Activated effector memory CD4-positive, alpha-beta T cell treated with anti-CD3 and anti-CD28 coated beads, Interleukin-2, amount 50 U/mL, for 16 hours (primary cell): Measurements from ENCODE around the gene MCRIP2.
A peak's percentile ranks its signal among the peaks of the same experiment; 100 is the strongest.

Experiments
- DNase-seq: peaks from one replicate; pipeline ENCODE4 v3.0.0-alpha.2; 2020

Gene MCRIP2

DNA sequence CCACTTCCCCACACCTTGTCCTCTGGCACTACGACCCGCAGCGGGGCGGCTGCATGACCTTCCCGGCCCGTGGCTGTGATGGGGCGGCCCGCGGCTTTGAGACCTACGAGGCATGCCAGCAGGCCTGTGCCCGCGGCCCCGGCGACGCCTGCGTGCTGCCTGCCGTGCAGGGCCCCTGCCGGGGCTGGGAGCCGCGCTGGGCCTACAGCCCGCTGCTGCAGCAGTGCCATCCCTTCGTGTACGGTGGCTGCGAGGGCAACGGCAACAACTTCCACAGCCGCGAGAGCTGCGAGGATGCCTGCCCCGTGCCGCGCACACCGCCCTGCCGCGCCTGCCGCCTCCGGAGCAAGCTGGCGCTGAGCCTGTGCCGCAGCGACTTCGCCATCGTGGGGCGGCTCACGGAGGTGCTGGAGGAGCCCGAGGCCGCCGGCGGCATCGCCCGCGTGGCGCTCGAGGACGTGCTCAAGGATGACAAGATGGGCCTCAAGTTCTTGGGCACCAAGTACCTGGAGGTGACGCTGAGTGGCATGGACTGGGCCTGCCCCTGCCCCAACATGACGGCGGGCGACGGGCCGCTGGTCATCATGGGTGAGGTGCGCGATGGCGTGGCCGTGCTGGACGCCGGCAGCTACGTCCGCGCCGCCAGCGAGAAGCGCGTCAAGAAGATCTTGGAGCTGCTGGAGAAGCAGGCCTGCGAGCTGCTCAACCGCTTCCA, 8.1 kb upstream of the MCRIP2 start:
- DNase-seq, result no peak

DNA sequence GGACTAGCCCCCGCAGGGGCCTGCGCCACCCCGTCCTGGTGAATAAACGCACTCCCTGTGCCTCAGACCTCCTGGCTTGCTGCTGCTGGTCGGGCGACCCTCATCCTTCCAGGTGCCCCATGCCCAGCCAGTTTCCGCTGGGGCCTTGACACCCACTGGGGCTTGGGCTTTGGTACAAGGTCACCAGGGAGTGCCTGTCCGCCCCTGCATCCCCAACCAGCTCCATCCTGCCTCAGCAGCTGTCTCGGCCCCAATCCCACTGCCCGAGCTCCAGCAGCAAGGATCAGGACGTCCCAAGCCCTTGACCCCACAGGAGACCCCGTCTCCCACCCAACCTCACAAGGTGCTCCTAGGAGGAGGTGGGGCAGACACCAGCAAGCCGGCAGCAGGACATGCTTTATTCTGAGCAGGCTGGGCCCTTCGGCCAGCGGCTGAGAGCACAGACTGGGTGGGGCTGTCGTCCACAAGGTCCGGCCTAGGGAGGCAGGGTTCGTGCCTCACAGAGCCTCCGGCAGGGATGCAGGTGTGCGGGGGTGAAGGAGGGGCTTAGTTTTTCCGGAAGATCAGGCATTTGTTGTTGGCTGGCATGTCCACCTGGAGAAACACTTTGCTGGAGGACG, 7.5 kb upstream of the MCRIP2 start:
- no peak for DNase-seq

DNA sequence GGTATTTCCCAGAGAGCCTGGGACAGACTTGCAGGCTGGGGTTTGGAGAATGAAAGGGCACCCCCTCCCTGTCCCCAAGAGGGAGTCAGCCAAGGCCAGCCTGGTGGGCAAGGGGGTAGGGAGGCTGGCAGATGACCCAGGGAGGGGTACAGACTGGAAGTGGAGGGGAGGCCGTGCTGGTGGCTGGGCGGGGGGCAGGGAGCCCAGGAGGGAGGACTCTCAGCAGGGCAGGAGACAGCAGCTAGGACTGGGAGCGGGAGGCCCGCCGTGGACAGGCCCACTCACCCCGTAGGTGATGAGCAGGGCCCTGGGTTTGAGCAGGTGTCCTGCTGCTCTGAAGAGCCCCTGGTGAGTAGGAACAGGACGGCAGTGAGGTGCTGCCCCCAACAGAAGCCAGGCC, 6.6 kb upstream of the MCRIP2 start:
- no peak for DNase-seq

DNA sequence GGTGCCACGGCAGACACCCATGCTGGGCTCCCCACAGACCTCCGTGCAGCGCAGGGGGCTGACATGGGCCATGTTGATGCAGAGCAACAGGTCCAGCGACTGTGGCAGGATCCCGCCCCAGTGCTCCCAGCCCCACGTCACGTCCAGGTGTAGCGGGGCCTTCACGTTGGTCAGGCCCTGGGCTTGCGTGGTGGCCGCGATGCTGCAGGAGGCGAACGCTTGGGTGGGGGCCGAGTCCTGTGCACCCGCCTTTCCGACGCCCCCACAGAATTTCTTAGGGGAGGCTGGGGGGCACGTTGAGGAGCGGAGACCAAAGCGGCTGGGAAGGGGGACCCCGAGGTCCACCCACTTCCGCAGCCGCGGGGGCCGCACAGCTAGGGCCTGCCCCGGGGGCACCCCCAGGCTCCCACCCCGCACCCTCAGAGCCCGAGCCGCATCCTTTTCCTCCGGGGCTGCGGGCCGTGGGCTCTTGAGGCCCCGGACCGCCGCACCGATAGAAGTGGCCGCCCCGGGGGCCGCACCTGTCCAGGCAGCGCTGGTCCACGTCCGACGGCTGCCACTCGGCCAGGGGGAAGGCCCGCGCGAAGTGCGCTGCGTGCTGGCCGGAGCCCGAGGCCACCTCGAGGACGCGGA, 5.9 kb upstream of the MCRIP2 start:
- no peak for DNase-seq

DNA sequence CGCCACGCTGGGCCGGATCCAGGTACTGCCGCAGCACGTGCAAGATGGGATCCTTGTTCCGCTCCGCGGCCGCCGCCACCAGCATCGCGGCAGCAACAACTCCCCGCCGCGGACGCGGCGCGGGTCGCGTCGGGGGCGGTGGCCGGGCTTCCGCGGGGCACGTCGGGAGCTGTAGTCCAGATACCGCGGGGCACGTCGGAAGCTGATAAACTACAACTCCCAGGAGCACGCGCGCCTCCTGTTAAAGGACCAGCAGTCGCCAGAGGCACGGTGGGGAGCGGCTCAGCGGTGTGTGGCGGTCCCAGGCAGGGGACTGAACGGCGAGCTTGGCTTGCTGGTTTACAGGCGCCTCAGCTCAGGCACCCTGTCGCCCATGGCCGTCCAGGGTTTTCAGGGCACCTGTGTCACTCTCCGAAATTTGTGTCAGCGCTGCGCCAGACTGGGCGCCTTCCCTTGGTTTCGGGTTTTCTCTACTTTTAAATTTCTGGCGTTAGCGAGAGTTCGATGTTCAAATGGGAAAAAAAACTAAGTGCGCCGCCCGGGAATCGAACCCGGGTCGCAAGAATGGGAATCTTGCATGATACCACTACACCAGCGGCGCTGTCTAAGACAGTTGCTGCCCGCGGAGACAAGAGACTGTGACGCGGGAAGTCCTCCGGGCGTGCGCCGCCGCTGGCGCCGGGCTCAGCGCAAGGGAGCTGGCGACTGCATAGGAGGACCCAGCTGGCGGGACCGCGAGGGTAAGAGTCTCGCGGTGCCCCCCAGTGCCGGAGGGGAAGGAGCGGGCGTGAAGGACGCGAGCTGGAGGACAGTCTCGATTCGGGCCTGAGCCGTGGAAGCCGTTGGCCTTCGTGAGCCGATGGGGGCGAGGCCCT, 5.2 kb upstream of the MCRIP2 start, which contains the start of gene METTL26:
METTL26 (minus strand) TSS at position 100 of the 875 bp plus-strand sequence; CDS start at position 85, 15 bp downstream.
- DNase-seq, result peak; percentile 97

DNA sequence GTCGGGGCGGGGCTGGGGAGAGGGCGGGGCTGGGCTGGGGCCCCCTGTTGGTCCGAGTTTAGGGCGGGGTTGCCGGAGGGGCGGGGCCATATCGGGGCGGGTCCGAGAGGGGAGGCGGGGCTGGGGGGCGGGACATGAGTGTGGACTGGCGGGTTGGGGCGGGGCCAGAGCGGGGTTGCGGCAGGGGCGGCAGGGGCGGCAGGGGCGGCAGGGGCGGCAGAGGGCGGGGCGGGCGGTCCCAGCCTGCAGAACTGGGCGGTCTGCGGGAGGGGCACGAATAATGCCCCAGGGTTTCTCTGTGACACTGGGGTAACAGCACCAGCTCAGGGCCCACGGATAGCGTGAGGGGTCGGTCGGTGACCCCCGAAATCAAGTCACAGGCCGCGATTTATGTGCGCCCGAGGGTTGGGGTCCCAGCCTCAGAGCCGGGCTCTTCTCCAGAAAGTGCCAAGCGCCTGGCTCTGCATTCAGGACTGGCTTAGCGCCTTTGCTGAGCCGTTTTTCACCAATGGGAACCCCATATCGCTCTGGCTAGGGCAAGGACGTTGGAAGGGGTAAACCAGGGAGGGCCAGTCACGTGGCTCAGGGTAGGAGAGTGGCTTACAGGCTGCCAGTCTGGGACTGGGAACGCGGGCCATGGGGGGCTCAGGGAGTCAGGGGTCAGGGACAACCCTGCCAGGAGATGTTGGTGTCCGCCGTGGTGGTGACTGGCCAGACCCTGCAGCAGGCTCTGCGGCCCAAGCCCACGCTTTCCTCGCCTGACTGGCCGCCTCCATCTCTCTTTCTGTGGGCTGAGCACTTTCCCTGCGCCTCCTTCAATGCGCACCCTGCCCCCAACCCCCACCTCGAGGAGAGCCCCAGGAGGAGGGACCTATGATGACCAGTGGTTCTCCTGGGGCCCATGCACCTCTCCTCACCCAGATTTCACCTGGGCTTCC, 4.3 kb upstream of the MCRIP2 start:
- peak; percentile 93 for DNase-seq

DNA sequence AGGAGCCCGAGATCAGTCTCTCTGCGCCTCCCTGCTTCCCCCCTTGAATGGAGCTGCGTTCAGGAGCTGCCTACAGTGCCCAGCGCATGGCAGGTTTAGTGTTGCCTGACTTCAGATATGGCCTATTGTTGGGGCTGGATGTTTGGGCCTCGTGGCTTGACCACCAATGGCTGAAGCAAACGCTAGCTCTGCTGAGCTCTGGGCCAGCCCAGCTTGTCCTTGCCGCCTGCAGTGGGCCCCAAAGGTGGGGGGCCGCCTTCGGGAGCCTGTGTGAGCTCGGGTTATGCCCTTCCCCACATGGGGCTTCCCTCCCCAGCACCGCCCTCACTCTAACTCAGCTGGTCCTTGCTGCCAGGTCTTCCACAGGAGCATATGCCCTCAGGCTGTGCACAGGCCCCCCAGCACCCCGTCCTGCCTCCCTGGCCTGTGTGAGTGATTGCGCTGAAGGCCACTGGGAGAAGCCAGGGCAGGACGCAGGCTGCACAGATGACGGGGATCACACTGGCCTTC, 3.5 kb upstream of the MCRIP2 start:
- DNase-seq, result no peak

DNA sequence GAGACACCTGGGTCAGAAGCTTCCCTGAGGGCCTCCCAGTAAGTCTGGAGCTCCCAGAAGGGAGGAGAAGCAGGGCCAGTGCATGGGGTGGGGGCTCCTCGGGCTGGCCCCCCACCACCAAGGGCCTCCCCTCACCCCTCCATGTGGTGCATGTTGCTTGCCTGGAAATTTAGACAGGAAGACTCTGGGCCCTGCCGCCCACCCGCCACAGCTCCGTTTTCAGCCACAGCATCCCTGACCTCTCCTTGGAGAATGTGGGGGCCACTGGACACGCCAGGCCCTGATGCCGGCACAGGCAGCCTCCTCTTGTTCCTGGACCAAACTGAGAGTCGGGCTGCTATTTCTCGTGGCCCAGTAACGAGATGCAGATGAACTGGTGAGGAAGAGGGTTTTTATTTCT, 2.8 kb upstream of the MCRIP2 start:
- DNase-seq, result no peak

DNA sequence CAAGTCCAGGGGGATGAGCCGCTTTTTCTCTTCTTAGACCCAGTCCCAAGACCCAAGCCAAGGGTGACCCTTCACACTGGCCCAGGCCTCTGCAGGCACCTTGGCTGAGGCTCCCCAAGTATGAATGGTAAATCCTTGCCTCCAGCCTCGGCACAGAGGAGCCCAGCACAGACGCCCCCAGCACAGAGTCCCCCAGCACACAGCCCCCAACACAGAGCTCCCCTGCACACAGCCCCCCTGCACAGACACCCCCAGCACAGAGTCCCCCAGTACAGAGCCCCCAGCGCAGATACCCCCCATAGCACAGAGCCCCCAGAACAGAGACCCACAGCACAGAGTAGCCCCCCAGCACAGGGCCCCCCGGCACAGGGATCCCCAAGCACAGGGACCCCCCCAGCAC, 1.0 kb upstream of the MCRIP2 start:
- no peak for DNase-seq

DNA sequence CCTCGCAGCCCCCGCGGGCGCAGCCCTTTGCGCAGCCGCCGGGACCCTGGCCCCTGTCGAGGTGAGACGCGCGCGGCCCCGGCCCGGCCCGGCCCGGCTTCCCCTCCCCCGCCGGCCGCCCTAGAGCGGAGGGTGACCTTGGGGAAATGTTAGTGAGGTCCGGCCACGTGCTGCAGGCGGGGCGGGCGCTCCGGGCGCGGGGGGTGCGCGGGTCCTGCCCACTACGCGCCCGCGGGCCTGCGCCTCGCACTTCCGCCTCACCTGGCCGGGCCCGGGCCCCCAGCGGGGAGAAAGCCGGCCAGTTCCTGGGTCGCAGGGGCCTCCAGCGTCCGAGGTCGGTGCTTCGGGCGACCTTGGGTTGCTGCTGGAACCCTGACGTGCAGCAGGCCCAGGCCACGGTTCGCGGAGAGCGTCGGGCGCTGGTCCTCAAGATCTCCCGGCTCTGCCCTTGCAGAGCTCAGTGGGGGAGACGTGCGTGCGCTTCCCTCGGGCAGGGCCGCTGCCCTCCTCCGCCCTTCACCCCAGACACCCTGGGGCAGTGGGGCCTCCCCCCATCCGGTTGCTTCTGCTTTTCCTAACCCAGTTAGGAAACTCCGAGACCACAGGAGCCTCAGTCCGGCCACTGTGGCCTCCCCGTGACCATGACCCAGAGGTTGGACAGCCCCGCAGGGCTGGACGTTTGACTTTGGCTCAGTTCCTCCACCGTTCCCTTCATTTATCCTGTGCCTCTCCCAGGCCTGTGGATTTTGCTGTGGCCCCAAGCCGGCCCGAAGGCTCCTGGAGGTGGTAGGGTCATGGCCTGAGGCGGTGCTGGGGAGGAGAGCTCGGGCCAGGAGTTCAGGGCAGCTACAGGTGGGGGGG, 791 bp downstream of the MCRIP2 start:
- DNase-seq, result peak; percentile 75

DNA sequence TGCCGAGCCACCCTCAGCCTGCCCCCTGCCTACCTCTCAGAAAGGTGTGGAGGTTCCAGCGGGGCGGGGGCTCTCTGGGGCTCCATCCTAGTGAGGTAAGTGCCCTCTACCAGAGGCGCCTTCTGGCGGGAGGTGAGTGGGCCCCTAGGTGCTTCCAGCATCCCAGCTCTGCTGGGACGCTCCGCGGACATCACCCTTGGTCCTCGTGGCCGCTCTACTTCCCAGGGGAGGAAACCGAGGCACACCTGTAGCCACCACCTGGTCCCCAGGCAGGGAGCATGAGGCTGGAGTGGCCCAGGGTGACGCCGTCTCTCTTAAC, 1.4 kb downstream of the MCRIP2 start:
- no peak for DNase-seq

DNA sequence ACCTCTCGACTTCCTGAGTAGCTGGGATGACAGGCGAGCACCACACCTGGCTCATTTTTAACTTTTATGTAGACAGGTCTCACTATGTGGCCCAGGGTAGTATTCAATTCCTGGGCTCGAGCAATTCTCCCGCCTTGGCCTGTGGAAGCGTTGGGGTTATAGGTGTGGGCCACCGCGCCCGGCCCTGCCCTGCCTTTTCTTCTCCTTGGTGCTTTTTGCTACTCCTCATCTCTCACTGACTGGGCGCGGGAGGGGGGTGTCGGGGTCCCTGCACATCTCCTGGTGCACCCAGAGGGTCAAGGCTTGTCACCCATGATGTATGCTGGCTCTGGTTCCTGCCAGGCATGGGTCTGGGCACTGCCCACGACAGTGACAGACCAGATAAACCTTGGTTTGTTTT, 2.9 kb downstream of the MCRIP2 start:
- DNase-seq, result no peak

DNA sequence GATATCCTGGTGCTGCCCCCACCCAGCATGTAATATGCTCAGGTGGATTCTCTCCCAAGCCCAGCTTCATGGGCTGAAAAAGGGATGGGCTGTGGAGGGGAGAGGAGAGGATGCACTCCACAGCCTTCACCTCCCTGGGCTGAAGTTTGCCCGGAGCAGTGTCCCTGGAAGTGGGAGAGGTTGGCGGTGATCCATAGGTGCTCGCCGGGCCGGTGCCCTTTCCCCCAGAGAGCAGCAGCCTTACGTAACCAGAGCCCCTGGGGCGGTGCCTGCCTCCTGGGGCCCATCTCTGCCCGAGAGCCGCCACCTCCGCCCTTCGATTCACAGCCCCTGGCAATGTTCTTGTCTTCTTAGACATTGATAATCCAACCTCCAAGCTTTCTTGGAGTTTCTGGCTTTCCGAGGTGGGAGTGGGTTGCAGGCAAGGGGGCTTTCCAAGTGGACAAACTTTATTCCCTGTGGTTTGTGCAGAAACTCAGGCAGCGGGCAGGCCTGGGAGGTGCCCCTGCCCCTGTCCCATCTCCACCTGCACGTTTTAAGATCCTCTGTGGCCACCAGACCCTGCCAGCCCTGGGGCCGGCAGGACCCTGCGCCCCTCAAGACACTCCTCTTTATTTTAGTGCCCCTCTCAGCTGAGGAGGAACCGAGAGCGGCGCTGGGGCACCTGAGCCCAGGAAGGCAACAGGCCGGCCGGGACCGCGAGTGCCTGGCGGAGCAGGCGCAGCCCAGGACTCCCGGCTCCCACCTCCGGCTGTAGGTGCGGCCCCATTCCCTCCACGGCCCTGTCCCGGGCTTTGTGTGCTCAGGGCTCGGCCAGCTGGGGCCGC, 4.4 kb downstream of the MCRIP2 start:
- DNase-seq, result no peak

DNA sequence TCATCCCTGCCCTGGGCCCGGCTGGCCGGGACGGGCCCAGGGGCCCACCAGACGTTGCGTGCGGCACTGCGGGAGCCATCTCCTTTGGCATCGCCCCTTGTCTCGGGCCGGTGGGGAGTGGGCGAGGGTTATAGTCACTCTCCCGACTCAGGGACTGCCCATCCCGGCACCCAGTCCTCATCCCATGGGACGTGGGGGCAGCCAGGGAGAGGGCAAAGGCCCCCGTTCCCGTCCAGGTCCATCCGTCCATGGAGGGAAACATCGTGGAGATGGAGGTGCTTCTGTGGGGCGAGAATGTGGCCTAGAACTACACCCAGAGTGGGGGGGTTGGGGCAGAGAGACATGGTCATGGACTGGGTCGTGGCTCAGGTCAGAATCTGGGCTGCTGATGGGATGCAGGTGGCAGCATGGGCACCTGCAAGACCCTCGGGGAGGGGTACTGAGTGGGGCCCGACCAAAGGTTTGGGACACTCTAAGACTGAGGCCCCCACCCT, 5.1 kb downstream of the MCRIP2 start:
- DNase-seq, result no peak

DNA sequence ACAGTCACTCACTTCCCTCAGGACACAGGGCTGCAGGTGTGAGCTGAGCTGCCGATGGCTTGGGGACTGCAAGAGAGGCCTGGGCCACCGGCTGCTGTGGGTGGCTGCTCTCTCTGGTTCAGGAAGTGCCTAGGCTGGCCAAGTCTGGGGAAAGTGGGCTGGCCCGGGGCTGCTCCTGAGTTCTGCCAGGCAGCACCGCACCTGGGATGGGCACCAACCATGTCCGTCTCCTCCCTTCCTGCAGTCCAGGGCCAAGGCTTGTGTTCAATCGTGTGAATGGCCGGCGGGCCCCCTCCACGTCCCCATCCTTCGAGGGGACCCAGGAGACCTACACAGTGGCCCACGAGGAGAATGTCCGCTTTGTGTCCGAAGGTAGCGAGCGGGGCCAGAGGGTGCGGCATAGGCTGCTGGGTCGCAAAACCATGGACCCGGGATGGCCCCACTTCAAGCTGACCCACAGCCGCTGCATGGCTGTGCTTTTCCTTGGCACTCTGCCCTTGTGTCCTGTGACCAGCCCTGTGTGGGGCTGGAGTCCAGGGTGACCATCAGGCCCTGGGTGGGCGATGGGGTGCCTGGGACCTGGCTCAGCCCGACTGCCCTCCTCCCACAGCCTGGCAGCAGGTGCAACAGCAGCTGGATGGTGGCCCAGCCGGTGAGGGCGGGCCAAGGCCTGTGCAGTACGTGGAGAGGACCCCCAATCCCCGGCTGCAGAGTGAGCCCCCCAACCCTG, 5.7 kb downstream of the MCRIP2 start:
- DNase-seq, result no peak

DNA sequence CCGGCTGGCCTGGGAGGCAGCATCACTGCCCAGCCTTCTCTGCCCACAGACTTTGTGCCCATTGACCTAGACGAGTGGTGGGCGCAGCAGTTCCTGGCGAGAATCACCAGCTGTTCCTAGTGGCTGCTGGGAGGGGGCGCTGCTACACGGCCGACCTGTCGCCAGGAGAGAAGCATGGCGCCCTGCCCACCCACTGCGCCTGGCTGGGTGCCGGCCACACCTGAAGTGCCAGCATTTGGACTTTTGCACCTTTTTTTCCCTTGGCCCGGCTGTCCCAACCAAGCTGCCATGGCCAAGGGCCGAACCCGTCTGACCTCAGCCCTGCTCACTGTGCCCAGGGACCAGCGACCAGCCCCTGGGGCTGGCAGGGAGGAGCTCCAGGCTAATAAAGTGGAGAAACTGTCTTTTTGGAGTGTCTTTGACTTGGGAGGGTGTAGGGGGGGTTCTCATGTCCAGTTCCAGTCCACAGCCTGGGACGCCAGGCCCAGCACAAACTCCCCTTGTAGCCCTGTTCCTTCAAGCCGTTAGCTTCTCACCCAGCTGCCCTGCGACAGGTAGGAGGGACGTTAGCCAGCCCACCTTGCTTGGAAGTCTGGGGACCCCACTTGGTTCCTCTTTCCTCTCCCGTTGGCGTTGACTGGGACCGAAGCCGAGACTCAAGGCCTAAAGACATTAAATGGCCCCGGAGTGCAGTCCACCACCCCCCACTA, 6.6 kb downstream of the MCRIP2 start:
- DNase-seq, result peak; percentile 79

DNA sequence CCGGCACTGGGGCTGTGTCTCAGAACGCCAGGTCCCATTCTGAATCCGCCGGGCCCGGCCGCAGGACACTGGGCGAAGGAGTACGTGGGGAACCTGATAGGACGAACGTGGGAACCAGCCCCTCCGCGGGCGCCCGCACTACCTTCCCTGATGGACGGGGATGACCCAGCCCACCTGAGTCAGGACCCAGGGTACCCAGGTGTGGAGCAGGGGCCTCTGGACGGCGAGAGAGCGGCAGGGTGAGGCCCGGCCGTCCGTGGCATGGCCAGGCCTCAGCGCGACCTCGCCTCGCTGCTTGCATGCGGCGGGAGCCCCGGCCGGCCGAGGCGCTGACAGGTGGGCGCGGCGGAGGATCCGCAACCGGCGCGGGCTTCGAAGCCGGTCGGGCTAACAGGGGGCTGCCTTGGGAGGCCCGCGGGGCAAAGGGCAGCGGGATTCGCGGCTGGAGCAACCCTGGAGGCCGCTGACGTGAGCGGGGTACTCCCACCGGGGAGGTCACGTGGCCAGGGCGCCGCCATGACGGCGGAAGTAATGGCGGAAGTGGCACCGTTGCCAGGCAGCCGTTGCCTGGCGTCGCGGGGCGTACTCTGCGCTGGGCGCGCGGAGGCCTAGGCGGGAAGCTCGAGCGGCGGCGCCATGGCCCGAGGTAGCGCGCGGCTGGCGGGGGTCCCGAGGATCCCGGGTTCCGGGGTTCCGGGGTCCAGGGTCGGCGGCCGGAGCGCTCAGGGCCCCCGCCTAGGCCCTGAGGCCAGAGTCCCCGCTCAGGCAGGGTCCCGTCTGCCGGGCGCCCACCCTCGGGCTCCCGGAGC, 7.4 kb downstream of the MCRIP2 start, which contains the start of gene WDR90:
WDR90 (plus strand) TSS at position 585 of the 809 bp plus-strand sequence; CDS start at position 637, 52 bp downstream.
- DNase-seq, result peak; percentile 98
